SIG-M5 treated with dmso at 0.1 percent for 504 hours (cell line): Measurements from ENCODE around the gene RRP1B.
"Not testable (repeated sequence)": the region's sequence is repeated elsewhere in the genome, so short reads cannot be mapped to it uniquely, and the experiment has no call there.

Source experiments
- DNase-seq: peaks from one replicate; lab custom pipeline; 2025; ENCODE audit not compliant: unreplicated experiment; lab: John Stamatoyannopoulos, UW

Gene RRP1B

GRCh38 chr21:43640400-43640799, 19.0 kb upstream of the RRP1B start:
- DNase-seq = no peak

DNA sequence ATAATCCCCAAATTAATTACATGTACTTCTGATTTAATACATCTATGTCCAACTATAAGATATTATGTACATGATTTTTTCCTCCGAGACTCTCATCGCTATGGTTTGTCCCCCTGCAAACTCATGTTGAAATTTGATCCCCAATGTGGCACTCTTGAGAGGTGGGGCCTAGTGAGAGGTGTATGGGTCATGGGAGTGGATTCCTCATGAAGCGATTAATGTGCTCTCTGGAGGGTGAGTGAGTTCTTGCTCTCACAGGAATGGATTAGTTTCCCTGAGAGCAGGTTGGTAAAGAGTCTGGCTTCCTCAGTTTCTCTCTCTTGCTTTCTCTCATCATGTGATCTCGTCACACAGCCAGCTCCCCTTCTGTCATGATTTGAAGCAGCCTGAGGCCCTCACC, 16.2 kb upstream of the RRP1B start:
- DNase-seq = no peak

DNA sequence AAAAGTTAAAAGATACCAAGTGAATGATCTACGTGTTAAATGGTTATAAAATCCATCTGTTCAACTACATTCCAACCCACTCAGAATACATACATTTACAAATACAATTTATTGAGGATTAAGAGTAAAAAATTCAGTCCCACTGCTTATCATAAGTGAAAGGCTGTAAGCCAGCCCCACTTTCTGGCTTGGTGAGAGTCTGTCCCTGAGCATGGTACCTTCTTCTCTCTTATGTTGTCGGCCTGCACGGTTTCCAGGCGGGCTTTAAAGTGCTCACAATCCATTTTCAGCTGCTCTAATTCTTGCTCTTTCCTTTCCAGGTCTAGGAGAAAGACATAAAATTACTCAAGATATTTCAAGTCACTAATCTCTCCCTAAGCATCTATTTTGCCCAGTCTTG, 15.3 kb upstream of the RRP1B start:
- DNase-seq = no peak

DNA sequence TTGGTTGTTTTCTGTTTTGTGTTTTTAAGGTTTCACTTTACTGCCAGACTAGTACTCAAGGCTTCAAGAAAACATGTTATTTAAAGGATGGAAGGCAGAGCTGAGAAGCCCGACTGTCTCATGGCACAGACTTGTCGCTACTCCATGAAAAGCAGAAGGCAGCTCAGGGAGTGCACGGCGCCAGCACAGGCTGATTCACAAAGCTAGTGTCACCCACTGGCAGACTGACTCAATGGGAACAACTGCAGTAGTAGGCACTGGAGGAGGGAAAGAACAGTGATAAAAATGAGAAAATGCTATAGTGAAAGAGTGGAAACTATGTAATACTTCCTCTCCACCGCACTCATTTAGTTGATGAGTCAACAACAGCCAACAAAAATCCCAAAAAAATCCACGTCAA, 14.8 kb upstream of the RRP1B start:
- no peak for DNase-seq

GRCh38 chr21:43645136-43645891, 14.0 kb upstream of the RRP1B start:
- DNase-seq = peak; percentile 95

GRCh38 chr21:43645976-43646375, 13.4 kb upstream of the RRP1B start:
- DNase-seq = no peak

GRCh38 chr21:43646550-43647260, 12.7 kb upstream of the RRP1B start:
- DNase-seq = peak; percentile 93

GRCh38 chr21:43648171-43648570, 11.2 kb upstream of the RRP1B start:
- no peak for DNase-seq

GRCh38 chr21:43651926-43652325, 7.4 kb upstream of the RRP1B start:
- not testable (repeated sequence) for DNase-seq

DNA sequence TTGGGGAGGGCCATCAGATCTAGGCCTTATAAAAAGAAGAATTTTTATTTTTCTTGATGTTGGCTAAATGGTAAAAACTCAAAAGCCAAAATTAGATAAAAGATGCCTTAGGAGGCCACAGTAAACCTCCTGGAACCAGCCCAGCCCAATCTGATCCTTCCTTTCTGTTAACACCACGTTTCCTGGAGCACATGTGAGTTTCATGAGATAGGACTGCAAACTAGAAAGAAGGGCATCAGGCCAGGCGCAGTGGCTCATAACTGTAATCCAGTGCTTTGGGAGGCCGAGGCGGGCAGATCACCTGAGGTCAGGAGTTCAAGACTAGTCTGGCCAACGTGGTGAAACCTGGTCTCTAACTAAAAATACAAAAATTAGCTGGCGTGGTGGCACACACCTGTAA, 6.7 kb upstream of the RRP1B start:
- DNase-seq = no peak

DNA sequence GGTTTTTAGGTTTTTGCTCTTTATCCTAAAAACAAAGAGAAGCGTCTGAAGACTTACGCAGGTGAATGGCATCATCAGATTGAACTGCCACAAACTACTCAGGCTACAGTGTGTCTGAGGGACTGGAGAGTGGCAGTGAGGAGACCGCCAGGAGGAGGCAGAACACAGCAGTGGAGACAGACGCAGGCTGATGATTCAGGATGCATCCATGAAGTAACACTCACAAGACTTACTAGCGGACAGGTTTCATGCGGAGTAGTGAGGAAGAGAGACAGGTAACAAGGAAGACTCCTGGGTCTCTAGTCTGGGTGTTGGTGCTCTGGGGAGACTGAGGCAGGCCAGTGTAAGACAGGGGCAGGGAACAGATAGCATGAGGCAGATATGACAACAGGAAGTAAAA, 5.7 kb upstream of the RRP1B start:
- no peak for DNase-seq

- no peak for DNase-seq
Measured at GRCh38 chr21:43654806-43655489, 4.4 kb upstream of the RRP1B start.

DNA sequence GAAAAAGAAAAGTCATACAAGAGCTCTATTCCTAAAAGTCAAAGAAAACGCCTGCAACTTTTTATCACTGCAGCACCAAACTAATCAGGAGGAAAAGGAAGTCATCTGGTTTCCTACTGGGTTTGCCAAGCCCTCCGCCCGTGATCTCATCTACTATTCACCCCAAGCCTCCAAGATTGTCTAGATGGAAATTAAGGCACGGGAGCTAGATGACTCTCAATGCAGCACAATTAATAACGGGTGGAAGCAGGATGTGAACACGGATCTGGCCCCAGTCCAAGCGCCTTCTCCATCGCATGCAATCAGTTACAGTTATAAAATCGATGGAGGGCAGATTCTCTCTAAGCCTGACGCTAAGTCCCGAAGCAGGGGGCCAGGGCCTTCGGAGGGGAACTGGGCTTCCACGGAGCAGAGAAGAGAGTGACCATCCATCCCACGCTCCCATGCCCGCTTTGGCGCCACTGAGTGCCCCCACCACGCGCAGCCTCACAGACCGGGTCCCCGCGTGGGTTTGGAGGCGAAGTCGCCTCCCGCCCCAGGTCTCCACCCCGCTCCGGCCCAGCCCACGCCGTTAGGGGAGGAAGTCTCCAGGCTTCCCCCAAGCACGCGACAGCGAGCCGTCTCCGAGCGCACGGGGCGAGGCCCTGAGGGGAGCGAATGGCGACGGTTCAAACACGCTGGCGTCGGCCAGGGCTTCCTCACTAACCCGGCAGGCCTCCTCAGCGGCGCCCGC, 1.8 kb upstream of the RRP1B start:
- no peak for DNase-seq

DNA sequence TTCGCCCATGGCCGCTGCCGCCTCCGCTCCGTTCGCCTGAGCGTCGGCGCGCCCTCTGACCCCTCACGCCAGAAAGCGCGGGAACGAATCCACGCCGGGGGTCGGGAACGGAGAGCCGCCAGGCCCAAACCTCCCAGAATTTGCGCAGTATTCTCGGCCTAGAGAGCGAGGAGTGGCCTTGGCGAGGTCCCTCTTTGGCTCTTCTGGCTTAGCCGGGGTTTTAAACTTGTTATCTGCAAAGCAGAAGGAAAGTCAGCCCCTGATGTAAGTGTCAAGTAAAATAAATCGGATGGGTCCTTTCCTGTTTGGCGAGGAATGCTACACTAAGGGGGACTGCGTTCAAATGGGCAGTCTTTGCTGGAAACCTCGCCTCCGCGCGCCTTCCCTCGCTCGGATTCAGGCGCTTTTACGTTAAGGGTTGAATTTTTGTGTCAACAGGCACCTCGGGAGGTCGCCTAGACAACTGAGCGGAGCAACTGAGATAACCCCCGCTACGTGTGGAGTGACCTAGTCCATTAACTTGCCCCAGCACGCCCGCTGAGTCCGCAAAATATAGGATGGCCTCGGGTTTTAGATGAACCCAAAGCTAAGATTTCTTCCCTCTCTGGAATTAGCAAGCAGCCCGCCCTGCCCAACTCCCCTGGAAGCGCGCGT, 1.1 kb upstream of the RRP1B start:
- DNase-seq = no peak

DNA sequence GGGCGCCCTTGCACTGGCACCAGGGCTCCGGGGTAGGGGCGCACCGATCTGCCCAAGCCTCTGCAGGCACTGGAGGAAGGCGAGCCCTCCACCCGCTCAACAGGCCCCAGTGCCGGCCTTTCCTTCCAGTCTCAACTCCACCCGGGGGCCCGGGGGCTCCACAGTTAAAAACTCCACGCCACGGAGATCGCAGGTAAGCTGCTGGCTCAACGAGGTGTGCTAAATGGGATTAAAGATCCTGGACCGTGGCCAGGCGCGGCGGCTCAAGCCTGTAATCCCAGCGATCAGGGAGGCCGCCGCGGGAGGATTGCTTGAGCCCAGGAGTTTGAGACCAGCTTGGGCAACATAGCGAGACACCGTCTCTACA, 608 bp upstream of the RRP1B start:
- DNase-seq = no peak

DNA sequence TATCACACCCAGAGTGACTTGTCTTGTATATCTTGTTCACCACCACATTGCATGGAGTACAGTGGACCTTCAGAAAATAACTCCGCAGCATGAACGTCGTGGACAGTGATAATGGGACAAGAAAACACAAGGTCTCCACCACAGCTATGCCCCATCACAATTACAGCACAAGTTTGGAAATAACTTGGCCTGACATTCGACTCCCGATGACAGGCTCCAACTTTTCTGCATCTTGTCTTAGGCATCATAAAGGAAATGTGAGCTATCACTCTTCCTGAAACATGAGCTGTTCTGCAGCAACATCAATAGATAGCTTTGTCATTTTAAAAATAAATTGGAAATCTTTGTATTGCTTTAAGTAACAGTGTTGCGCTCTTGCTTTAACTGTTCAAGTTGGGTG, 2.9 kb downstream of the RRP1B start:
- DNase-seq = no peak

- no peak for DNase-seq
Measured at GRCh38 chr21:43663033-43663432, 3.7 kb downstream of the RRP1B start.

DNA sequence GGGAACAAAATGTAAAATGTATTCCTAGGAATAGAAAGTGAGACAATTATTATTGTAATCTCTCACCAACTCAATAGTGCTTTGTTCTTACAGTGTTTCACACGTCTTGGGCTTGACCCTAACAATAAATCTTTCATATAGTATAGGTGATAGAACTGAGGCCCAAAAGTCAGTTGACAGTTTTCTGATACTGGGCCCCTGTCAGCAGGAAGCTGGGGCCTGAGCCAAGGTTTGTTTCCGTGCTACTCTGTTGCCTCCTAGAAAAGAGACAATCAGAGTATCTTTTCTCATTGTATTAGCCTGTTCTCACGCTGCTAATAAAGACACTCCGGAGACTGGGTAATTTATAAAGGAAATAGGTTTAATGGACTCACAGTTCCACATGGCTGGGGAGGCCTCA, 5.0 kb downstream of the RRP1B start:
- no peak for DNase-seq

GRCh38 chr21:43665879-43666278, 6.5 kb downstream of the RRP1B start:
- DNase-seq = no peak

DNA sequence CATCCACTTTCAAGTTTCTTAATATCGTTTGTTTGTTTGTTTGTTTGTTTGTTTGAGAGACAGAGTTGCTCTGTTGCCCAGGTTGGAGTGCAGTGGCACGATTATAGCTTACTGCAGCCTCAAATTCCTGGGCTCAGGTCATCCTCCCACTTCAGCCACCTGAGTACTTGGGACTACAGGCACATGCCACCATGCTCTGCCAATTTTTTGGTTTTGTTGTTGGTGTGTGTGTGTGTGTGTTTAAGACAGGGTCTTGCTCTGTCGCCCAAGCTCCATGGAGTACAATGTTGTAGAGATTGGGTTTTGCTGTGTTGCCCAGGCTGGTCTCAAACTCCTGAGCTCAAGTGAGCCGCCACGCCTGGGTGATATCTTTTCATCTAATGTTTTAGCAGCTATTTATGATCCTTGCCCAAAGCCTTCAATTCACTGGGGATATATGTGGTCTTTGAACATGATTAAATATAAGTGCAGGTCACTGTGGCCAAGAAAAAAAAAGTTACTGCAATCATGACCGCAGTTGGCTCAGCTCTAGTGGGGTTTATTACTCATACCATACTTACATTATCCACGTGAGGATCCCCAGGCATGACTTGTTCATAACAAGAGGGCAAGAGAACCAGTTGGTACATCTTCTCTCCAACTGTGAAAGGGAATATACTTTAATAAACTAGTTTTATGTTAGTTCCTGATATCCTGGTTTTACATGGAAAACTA, 8.0 kb downstream of the RRP1B start:
- peak; percentile 64 for DNase-seq
